LNCAP (cell line): Measurements from ENCODE around the gene TMEM245.

Experiments used
- CTCF ChIP-seq: fragments of 450-650 bp; IDR thresholded peaks from 2 replicates; pipeline ENCODE4 v1.5.1; 2017; ENCODE audit warnings: mild to moderate bottlenecking

Gene TMEM245

DNA sequence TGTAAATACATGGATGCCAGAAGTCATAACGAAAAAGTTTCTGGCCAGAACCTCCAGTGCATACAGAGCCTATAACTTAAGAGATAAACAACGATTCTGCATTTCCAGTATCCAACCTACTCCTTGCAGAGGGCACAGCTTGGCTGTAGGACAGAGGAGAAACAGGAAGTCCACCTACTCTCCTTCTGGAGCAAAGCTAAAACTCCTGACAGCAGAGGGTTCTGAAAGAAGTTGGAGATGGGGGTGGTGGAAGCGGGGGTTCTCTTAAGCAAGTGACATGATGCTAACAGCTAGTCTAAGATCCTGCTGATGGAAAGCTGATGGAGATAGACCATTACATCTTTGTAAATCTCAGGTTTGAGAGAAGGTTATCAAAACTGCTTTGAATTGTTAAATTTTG, 70.9 kb downstream of the TMEM245 start:
- no peak for TF ChIP-seq CTCF

- no peak for TF ChIP-seq CTCF
Observed at GRCh38 chr9:109047259-109047658, 72.5 kb downstream of the TMEM245 start.

DNA sequence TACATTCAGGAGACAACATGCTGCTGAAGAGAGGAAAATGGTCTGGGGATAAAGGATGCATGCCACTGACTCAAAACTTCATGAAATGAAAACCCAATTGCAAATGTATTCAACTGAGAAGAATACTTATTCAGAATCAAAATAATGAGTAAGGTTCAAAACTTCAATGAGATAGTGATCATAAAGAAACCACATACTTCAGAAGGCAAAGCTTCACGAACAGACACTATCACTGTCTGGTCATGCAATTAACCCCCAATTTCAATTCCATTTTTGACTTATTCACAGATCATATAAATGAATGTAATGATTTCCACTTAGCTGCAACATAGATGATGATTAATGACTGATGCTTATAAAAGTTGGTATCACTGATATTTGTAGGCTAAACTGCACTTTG, 73.4 kb downstream of the TMEM245 start:
- no peak for TF ChIP-seq CTCF

GRCh38 chr9:109043578-109043977, 76.2 kb downstream of the TMEM245 start:
- no peak for TF ChIP-seq CTCF

DNA sequence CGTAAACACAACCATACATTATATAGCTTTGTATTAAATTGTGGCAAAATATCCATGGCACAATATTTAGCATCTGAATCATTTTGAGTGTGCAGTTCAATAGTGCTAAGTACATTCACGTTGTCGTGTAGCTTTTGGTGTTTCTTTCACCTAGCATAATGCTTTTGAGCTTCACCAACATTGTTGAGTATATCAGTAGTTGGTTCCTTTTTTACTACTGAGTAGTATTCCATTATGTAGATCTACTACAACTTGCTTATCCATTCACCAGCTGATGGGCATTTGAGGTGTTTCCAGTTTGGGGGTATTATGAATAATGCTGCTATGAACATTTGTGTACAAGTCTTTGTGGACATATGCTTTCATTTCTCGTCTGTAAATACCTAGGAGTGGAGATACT, 79.2 kb downstream of the TMEM245 start:
- TF ChIP-seq CTCF, result no peak

DNA sequence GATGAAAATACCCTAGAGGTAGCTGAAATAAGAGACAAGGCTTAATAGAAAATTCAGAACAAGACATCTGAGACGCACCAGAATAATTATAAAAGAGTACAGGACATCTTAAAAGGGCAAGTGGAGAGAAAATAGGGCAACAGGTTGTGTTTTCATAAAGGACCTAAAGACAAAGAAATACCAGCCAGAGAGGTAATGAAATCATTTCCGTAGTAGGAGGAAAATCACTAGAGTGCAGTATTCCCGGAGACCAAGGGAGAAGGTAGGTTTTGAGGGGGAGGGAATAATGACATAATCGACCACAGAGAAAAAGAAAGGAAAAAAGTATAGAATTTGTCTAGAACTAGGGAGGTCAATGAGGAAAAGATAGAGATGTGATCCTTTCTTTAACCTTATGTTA, 80.2 kb downstream of the TMEM245 start:
- TF ChIP-seq CTCF, result no peak

DNA sequence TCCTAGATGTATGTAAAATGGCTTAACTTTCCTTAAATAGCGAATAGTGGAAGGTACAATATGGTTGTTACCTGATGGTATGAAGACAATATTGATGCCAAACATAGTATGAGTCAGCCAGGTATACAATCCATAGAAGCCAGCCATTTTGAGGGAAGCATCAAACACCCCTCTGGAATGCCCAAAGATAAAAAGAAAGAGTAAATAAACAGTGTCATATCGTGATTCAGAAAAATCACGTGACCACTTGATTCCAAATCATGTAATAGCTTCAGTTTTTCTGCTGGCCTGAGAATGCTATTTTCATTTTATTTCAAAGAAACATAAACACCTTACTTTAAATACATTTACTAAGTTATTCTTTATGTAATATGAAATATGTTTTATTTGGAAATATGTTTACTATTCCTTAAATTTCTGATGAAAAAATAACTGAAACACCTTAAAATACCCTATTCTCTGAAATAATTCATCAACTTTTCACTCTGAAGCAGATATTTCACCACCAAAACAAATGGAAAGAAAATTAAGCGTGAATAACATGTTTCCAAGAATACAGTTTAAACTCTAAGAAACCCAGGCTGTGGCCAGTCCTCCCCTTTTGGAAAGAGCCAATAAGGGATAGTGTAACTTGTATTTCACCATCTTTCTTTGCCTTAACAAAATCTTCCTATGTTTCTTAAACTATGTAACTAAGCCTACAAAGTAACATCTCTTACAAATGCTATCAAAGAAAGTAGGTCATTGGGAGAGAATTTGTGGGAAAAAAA, 81.6 kb downstream of the TMEM245 start:
- TF ChIP-seq CTCF, result no peak
